Mucosa of stomach (tissue), 1 donor: ENCODE results near the gene NUP133.

Experiments used
- H3K27me3 ChIP-seq: one replicate; pipeline ENCODE4 v1.7.0; 2013; ENCODE audit warnings: mild to moderate bottlenecking, low read length; ENCODE audit not compliant: control insufficient read depth, insufficient read depth
- H3K36me3 ChIP-seq: one replicate; pipeline ENCODE4 v1.7.0; 2013; ENCODE audit warnings: low read length; ENCODE audit not compliant: control insufficient read depth, insufficient read depth
- H3K4me1 ChIP-seq: one replicate; pipeline ENCODE4 v1.7.0; 2013; ENCODE audit warnings: mild to moderate bottlenecking, low read length; ENCODE audit not compliant: control insufficient read depth, insufficient read depth
- H3K4me3 ChIP-seq: one replicate; pipeline ENCODE4 v1.7.0; 2013; ENCODE audit warnings: low read length
- H3K9ac ChIP-seq: one replicate; pipeline ENCODE4 v1.7.0; 2013; ENCODE audit warnings: mild to moderate bottlenecking, low read length, moderate library complexity
- H3K9me3 ChIP-seq: one replicate; pipeline ENCODE4 v1.7.0; 2013; ENCODE audit warnings: mild to moderate bottlenecking, low read length, moderate library complexity; ENCODE audit not compliant: control insufficient read depth
- donor health status: Pancreatic carcinoma.

The NUP133 gene

DNA sequence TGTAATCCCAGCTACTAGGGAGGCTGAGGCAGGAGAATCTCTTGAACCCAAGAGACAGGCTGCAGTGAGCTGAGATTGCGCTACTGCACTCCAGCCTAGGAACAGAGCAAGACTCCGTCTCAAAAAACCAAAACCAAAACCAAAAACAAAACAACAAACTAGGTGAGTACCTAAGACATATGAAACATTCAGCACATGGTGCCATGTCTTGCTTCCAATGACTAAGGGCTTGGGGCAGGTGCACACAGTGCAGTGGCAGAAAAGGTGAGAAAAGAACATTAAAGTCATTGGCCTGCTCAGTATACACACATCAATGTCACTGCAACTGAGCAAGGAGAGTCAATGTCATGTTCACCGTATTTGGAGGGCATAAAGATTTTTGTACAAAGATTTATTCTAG, 70.1 kb downstream of the NUP133 start:
- Histone ChIP-seq H3K9me3 (no peaks in the 10 kb centered on the region), H3K27me3 (peaks cover 26% of the 10 kb centered on the region), H3K36me3 (no peaks in the 10 kb centered on the region), H3K4me3 (no peak overlapping the region), H3K4me1 (no peaks in the 10 kb centered on the region), H3K9ac (no peak overlapping the region)

DNA sequence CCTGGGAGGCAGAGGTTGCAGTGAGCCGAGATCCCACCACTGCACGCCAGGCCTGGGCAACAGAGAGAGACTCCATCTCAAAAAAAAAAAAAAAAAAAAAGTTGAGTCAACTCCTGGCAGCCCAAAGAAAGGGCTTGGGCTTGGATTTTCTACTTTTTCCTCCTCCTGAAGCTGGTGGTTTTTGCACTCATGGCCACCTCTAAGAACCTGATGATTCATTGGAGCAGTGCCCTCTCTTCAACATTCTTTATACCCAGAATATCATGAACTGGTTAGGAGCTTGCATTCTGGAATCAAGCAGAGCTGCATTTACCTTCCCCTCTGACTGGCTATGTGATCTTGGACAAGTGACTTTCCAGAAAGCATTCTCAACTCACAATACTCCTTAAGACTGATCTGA, 70.7 kb downstream of the NUP133 start:
- peaks cover 32% of the 10 kb centered on the region for H3K27me3 ChIP-seq
- H3K4me1 ChIP-seq, result no peaks in the 10 kb centered on the region

DNA sequence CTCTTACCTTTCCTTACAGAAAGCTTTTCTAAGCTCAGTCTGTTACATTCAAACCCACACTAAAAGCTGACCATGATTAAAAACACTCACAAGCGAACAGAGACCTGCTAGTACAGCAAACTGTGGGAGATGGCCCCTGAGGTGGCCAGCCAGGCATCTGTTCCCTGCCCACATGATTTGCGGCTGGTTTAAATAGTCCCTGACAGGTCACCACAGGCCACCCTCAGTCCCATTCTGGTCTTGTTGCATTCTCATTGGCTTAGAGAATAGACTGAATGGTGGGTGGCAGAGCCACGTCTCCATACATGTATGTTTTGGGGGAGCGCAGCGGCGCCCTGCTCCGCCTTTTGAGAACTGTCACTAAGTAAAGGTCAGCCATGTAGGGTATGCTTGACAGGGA, 71.9 kb downstream of the NUP133 start:
- Histone ChIP-seq H3K36me3 (no peaks in the 10 kb centered on the region), H3K4me1 (peaks cover 2% of the 10 kb centered on the region), H3K27me3 (peaks cover 42% of the 10 kb centered on the region), H3K4me3 (no peak overlapping the region), H3K9me3 (no peaks in the 10 kb centered on the region), H3K9ac (no peak overlapping the region)

More for the DNA sequence above, 70.7 kb downstream of the NUP133 start:
- H3K4me3 ChIP-seq, result no peak overlapping the region
- H3K9me3 ChIP-seq, result no peaks in the 10 kb centered on the region
- H3K36me3 ChIP-seq, result no peaks in the 10 kb centered on the region
- no peak overlapping the region for H3K9ac ChIP-seq

DNA sequence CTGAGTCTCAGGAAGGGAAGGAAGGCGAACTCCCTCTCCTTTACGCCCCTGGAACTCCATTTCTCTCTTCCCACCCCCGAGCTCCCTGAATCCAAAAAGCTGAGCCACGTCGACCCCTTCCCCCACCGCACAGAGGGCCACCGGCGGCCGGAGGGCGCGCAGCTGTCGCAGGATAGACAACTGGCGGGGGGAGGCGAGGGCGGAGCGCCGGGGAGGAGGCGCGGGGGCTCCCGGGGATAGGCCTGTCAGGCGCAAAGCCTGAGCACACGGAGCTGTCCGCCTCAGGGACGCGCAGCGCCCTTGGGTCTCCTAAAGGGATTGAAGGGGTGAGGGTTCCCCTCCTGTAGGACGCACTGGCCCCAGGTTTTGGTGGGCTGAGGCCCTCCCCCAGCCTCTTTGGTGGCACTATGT, 73.5 kb downstream of the NUP133 start:
- H3K4me3 ChIP-seq, result no peak overlapping the region
- peaks cover 6% of the 10 kb centered on the region for H3K4me1 ChIP-seq
- peaks cover 56% of the 10 kb centered on the region for H3K27me3 ChIP-seq
- H3K36me3 ChIP-seq, result no peaks in the 10 kb centered on the region
- no peaks in the 10 kb centered on the region for H3K9me3 ChIP-seq
- H3K9ac ChIP-seq, result no peak overlapping the region

DNA sequence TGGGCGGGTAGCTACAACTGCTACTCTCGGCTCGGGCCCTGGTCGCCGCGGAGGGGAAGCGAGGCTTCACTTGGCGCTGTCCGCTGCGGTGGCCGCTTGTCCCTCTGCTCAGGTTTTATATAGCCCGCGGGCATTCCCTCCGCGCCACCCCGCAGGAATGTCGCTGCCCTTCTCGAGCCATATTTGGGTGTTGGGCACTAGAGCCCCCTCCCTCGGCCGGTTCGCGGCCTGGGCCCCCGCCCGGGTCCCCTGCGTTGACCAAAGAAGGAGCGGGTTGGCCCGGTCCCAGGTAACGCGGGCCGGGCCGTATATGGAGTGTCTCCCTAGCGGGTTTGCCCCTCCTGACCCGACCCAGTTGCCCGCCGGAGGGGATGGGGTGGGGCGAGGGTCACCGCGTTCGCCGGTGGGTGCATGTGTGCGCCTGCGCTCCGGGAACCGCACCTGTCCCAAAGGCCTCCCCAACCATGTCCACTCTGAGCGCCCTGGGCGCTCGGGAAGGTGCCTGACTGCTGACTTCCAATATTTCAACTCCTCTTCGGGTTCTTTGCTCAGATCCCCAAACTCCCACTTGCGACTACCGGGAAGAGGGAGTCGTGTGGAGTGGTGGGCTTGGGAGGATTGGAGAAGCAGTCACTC, 74.0 kb downstream of the NUP133 start, which contains the start of gene ACTA1:
Gene ACTA1, minus strand, starts transcription at position 90 of the 636 bp plus-strand sequence. CDS start 979 bp downstream, outside the sequence.
- peaks cover 60% of the 10 kb centered on the region for H3K27me3 ChIP-seq
- no peak within 1 kb of the TSS for H3K4me3 ChIP-seq

DNA sequence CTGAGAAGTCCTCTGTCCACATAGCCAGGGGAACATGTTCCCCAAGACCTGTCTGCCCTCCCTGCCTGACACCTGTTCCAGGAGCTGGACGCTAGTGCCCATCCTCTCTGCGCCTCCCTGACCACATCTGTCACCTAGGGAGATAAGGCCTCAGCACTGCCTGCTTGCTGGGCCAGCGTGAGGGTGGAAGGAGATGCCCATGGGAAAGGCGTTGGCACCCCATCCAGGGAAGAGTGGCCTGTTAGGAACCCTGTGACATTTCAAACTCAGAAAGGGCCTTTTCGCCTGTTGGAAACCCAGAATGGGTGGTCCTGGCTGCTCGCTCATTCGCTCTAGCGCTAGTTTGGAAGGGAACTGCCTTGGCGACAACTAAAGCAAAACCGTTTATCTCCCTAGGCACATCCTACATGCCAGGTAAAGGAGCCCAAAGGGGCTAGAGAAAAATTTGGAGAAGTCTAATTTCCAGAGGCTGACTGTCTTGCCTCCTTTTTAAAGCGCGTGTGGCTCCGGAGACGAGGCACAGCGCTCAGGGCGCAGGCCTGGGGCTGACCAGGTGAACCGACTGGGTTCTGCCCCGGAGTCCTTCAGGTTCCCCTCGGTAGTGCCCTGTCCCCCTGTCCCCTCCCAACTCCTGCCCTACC, 74.7 kb downstream of the NUP133 start:
- peaks cover 61% of the 10 kb centered on the region for H3K27me3 ChIP-seq
- no peaks in the 10 kb centered on the region for H3K9me3 ChIP-seq
- H3K4me1 ChIP-seq, result peaks cover 6% of the 10 kb centered on the region
- no peaks in the 10 kb centered on the region for H3K36me3 ChIP-seq
- H3K4me3 ChIP-seq, result no peak overlapping the region
- H3K9ac ChIP-seq, result no peak overlapping the region

More for the DNA sequence above, 74.0 kb downstream of the NUP133 start, which contains the start of gene ACTA1:
- H3K9ac ChIP-seq, result no peak within 1 kb of the TSS
- H3K4me1 ChIP-seq, result peaks cover 6% of the 10 kb centered on the region
- H3K9me3 ChIP-seq, result no peaks in the 10 kb centered on the region
- no peaks in the 10 kb centered on the region for H3K36me3 ChIP-seq

DNA sequence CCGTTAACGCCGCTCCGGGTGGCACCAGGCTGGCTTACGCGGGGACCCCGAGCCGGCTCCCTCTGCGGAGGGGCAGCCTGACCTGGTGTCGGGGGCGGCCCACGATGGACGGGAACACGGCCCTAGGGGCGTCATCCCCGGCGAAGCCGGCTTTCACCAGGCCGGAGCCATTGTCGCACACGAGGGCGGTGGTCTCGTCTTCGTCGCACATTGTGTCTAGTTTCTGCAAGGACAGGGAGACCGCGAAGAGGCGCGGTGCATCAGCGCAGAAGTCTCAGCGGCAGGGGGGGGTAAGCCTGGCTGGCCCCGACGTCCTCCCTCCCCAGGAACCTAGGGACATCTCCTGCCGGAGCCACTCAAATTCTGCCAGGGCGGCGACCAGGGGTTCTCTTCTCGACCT, 75.2 kb downstream of the NUP133 start:
- H3K27me3 ChIP-seq, result peaks cover 61% of the 10 kb centered on the region
- H3K36me3 ChIP-seq, result no peaks in the 10 kb centered on the region
- H3K4me1 ChIP-seq, result peaks cover 6% of the 10 kb centered on the region
- no peak overlapping the region for H3K4me3 ChIP-seq
- H3K9me3 ChIP-seq, result no peaks in the 10 kb centered on the region
- no peak overlapping the region for H3K9ac ChIP-seq

DNA sequence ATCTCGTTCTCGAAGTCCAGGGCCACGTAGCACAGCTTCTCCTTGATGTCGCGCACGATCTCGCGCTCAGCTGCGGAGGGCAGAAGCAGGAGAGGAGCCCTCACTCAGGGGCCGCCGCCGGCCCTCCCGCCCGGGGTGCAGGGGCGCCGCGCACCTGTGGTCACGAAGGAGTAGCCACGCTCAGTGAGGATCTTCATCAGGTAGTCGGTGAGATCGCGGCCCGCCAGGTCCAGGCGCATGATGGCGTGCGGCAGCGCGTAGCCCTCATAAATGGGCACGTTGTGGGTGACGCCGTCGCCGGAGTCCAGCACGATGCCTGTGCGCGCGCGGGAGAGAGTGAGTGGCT, 76.1 kb downstream of the NUP133 start:
- Histone ChIP-seq H3K9me3 (no peaks in the 10 kb centered on the region), H3K36me3 (no peaks in the 10 kb centered on the region), H3K27me3 (peaks cover 61% of the 10 kb centered on the region), H3K4me3 (no peak overlapping the region), H3K4me1 (peaks cover 6% of the 10 kb centered on the region), H3K9ac (no peak overlapping the region)

DNA sequence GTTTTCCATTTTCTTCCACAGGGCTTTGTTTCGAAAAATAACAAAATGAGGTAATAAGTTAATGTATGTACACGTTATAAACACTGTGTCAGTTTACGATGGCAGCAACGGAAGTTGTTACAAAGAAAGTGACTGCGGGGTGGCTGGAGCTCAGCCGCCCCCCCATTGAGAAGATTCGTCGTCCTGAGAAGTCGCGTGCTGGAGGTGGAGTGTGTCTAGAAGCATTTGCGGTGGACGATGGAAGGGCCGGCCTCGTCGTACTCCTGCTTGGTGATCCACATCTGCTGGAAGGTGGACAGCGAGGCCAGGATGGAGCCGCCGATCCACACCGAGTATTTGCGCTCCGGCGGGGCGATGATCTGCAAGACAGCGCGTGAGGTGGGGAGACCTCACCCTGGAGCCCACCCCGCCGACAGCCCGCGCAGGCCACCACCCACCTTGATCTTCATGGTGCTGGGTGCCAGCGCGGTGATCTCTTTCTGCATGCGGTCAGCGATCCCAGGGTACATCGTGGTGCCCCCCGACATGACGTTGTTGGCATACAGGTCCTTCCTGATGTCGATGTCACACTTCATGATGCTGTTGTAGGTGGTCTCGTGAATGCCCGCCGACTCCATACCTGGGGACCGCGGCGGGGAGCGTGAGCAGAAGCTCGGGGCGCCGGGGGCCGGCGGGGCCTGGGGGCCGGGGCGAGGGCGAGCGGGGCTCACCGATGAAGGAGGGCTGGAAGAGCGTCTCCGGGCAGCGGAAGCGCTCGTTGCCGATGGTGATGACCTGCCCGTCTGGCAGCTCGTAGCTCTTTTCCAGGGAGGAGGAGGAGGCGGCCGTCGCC, 76.6 kb downstream of the NUP133 start:
- Histone ChIP-seq H3K36me3 (no peaks in the 10 kb centered on the region), H3K27me3 (peaks cover 65% of the 10 kb centered on the region), H3K9ac (no peak overlapping the region), H3K4me1 (peaks cover 6% of the 10 kb centered on the region), H3K9me3 (no peaks in the 10 kb centered on the region), H3K4me3 (no peak overlapping the region)

DNA sequence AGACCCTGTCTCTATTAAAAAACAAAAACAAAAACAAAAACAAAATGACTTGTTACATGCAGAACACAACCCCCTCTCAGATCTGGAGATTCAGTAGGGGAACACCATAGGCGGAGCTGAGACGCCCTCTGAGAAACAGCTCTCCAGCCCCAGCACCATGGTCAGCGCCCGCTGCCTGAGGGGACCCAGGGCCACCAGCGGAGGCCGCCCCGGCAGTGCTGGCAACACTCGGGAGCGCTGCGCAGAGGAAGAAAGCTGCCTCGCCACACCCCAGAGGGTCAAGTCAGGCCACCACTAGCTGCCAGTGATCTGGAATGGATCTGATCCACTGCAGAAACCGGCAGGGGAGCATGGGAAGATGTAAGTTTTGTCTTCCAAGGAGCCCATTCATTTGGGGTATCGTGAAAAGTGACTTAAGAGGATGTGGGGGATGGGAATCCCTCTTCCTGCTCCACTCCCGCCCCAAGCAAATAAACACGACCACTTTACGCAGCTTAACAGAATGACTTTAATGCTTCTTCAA, 77.3 kb downstream of the NUP133 start:
- H3K27me3 ChIP-seq, result peaks cover 65% of the 10 kb centered on the region
- H3K9me3 ChIP-seq, result no peaks in the 10 kb centered on the region
- H3K9ac ChIP-seq, result no peak overlapping the region
- H3K4me1 ChIP-seq, result peaks cover 6% of the 10 kb centered on the region
- no peaks in the 10 kb centered on the region for H3K36me3 ChIP-seq
- H3K4me3 ChIP-seq, result no peak overlapping the region

DNA sequence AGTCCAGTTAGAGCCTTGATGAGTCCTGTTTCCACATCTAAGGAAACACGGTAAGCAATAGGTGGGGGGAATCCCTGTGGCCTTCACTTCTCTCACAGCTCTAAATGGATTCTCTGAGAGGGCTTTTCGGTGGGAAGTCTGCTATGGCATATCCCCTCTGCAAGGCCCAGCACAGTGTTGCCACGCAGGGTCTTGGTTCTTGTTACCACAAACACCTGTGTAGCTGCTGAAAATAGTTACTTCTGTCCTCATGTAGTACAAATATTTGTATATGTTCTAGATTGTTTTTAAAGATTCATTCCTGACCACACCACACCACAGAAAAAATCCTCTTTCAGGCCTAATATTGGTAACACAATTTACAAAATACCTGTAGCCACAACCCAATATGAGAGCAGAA, 79.9 kb downstream of the NUP133 start:
- no peak overlapping the region for H3K9ac ChIP-seq
- no peaks in the 10 kb centered on the region for H3K9me3 ChIP-seq
- H3K4me1 ChIP-seq, result peaks cover 6% of the 10 kb centered on the region
- no peak overlapping the region for H3K4me3 ChIP-seq
- peaks cover 47% of the 10 kb centered on the region for H3K27me3 ChIP-seq
- no peaks in the 10 kb centered on the region for H3K36me3 ChIP-seq

DNA sequence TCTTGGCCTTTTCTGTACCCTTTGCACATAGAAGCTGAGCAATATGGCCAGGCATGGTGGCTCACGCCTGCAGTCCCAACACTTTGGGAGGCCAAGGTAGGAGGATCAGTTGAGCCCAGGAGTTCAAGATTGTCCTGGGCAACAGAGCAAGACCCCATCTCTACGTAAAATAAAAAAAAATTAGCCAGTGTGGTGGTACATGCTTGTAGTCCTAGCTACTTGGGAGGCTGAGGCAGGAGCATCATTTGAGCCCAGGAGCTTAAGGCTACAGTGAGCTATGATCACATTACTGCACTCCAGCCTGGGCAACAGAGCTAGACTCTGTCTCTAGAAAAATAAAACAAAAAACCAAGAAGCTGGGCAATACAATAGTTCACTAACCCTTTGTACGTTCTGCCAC, 80.6 kb downstream of the NUP133 start:
- H3K9ac ChIP-seq, result no peak overlapping the region
- peaks cover 6% of the 10 kb centered on the region for H3K4me1 ChIP-seq
- H3K36me3 ChIP-seq, result no peaks in the 10 kb centered on the region
- H3K9me3 ChIP-seq, result no peaks in the 10 kb centered on the region
- no peak overlapping the region for H3K4me3 ChIP-seq
- H3K27me3 ChIP-seq, result peaks cover 40% of the 10 kb centered on the region
